Hair follicular keratinocyte (primary cell): Measurements from ENCODE around the gene TMEM191C. TPM values are rescaled to one million over a fixed set of nuclear protein-coding genes. Genes with fewer than 3 reads are reported as not detected.

ENCODE experiments used
- total RNA-seq: library from RNA; depleted of rRNA; stranded (reverse); fragments of >200 nt; gene quantifications from 2 replicates; pipeline ENCODE4 v1.2.3, GENCODE V29; 2015

Gene TMEM191C
- total RNA-seq: 0.08 and 0.47 TPM in 2 replicates

GRCh38 chr22:21467337-21468193, at the start of gene TMEM191C:
Gene TMEM191C (plus strand): TSS chr22:21467387. CDS start chr22:21467460, 73 bp downstream.

Other genes with a start within 250 kb of the TMEM191C start
- gene RIMBP3B, start 83.6 kb upstream of the TMEM191C start, total RNA-seq: not detected in 2 replicates
- gene HIC2, start 50.0 kb upstream of the TMEM191C start, total RNA-seq: 1.6 and 1.7 TPM in 2 replicates
- not detected in 2 replicates for gene RIMBP3C, start 84.1 kb downstream of the TMEM191C start, total RNA-seq
- 65.3 and 84.4 TPM in 2 replicates for gene UBE2L3, start 100.3 kb downstream of the TMEM191C start, total RNA-seq
- gene YDJC, start 162.6 kb downstream of the TMEM191C start, total RNA-seq: 103 and 157 TPM in 2 replicates
- gene CCDC116, start 165.4 kb downstream of the TMEM191C start, total RNA-seq: not detected in 2 replicates
- gene SDF2L1, start 174.9 kb downstream of the TMEM191C start, total RNA-seq: 124 and 205 TPM in 2 replicates
- 17.6 and 19.1 TPM in 2 replicates for gene PPIL2, start 198.6 kb downstream of the TMEM191C start, total RNA-seq